HG02852 (cell line): ENCODE measurements around the gene CACTIN.

Experiments used
- ATAC-seq: cut with Tn5 transposase; IDR thresholded peaks from one replicate; pipeline ENCODE4 v1.9.1; 2021; ENCODE audit warnings: mild to moderate bottlenecking, moderate library complexity; ENCODE audit not compliant: unreplicated experiment

The CACTIN gene

GRCh38 chr19:3664879-3665642 is 38.5 kb upstream of the CACTIN start:
- ATAC-seq = no peak

GRCh38 chr19:3663838-3664237 is 37.2 kb upstream of the CACTIN start:
- no peak for ATAC-seq

- no peak for ATAC-seq
These were observed 35.0 kb upstream of the CACTIN start for GRCh38 chr19:3661284-3662238.

GRCh38 chr19:3660493-3661219 is 34.1 kb upstream of the CACTIN start:
- no peak for ATAC-seq

- no peak for ATAC-seq
These were observed 33.1 kb upstream of the CACTIN start for GRCh38 chr19:3659746-3660112.

- no peak for ATAC-seq
These were observed 32.5 kb upstream of the CACTIN start for GRCh38 chr19:3658870-3659745.

- no peak for ATAC-seq
These were observed 31.6 kb upstream of the CACTIN start for GRCh38 chr19:3658004-3658869.

- ATAC-seq = no peak
These were observed 30.8 kb upstream of the CACTIN start for GRCh38 chr19:3657395-3657769.

- ATAC-seq = no peak
These were observed 30.3 kb upstream of the CACTIN start for GRCh38 chr19:3656747-3657394.

GRCh38 chr19:3656073-3656746 is 29.6 kb upstream of the CACTIN start:
- ATAC-seq = no peak

GRCh38 chr19:3655402-3656072 is 28.9 kb upstream of the CACTIN start:
- no peak for ATAC-seq

- no peak for ATAC-seq
These were observed 27.4 kb upstream of the CACTIN start for GRCh38 chr19:3653865-3654513.

GRCh38 chr19:3653081-3653795 is 26.6 kb upstream of the CACTIN start:
- ATAC-seq = no peak

- no peak for ATAC-seq
These were observed 25.8 kb upstream of the CACTIN start for GRCh38 chr19:3652422-3652821.

- ATAC-seq = no peak
These were observed 25.1 kb upstream of the CACTIN start for GRCh38 chr19:3651684-3652083.

GRCh38 chr19:3649888-3650287 is 23.3 kb upstream of the CACTIN start:
- no peak for ATAC-seq
